Measurements from ENCODE around the gene KIRREL3. TPM values are rescaled to one million over a fixed set of nuclear protein-coding genes. Genes with fewer than 3 reads are reported as not detected.

KIRREL3 gene
- total and polyA plus RNA-seq, 9 donors: 0.25 to 5.3 (median 0.48) TPM

- TF ChIP-seq CTCF (IDR thresholded peaks at IDR 0.05) (no peak), EP300 (IDR thresholded peaks at IDR 0.05) (no peak), POLR2A (IDR thresholded peaks at IDR 0.05) (no peak)
- no peaks in the 10 kb centered on the region for H3K9me3 ChIP-seq
- no peak overlapping the region for H3K4me3 ChIP-seq
- no peaks in the 10 kb centered on the region for H3K36me3 ChIP-seq
- WGBS, 3 donors: 45 to 47% (median 46%) methylated on average over 7 of the region's 7 CpGs
- intact Hi-C loops (cut with DNase I): no loop called here
- H3K27ac ChIP-seq: no peak overlapping the region
- H3K27me3 ChIP-seq: no peaks in the 10 kb centered on the region
- DNase-seq: no peak
- H3K4me1 ChIP-seq (ENCODE audit: insufficient read depth): peaks cover 8% of the 10 kb centered on the region
Measured at GRCh38 chr11:126543691-126544090, 456.9 kb downstream of the KIRREL3 start.

DNA sequence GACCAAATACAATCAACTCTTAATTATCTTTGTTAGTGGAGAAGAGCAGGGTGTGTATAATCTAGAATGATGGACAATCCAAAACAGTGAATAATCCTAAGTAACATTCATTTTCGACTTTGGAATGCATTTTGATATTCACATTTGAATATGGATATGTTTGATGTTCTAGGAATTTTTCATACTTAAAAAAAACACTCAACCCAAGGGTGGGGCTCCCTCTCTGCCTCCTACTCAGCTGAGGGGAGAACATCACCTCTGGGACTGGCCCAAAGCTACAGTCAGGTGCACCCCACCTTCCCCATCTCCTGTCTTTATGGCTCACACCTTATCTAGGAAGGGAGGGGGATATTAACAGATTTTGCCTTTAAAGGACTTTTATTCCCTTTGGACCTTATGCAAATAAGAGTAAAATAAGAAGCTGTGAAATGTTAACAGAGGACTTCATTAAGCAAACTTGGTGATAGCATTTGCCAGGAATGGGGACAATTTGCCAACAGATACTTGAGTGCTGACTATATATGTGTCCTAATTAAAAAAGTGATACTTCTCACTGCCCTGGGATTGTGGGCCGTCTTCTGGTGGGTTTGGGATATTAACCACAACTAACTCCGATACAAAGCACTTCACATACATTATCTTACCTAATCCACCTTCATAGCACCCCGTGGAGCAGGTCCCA lies 458.1 kb downstream of the KIRREL3 start:
- TF ChIP-seq EP300 (IDR thresholded peaks at IDR 0.05) (no peak), POLR2A (IDR thresholded peaks at IDR 0.05) (no peak), CTCF (IDR thresholded peaks at IDR 0.05) (no peak)
- Histone ChIP-seq H3K27me3 (no peaks in the 10 kb centered on the region), H3K4me1 (ENCODE audit: insufficient read depth) (peaks cover 8% of the 10 kb centered on the region), H3K4me3 (no peak overlapping the region), H3K27ac (no peak overlapping the region), H3K9me3 (no peaks in the 10 kb centered on the region), H3K36me3 (no peaks in the 10 kb centered on the region)
- WGBS, 3 donors: 66 to 82% (median 69%) methylated on average over 4 of the region's 4 CpGs
- intact Hi-C loops (cut with DNase I): no loop called here
- no peak for DNase-seq

DNA sequence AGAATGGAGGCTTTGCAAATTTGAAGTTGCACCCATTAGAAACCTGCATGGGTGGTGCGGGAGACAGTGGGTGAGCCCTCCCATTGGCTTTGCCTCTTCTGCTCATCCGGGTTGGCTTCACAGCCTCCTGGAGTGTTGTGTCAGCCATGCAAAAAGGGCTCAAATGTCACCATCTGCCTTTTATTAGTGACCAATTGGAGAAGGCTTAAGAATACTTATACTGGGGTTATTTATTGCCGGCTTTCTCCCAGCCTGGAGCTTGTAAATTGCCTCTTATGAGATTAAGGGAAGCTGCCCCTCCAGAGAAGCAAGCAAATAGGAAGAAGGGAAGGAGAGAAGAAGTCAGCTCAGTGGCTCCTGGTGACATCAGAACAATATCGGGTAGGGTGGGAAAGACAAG lies 462.5 kb downstream of the KIRREL3 start:
- Histone ChIP-seq H3K27me3 (no peaks in the 10 kb centered on the region), H3K27ac (no peak overlapping the region), H3K36me3 (no peaks in the 10 kb centered on the region)

GRCh38 chr11:126537492-126537891 lies 463.1 kb downstream of the KIRREL3 start:
- Histone ChIP-seq H3K4me3 (no peak overlapping the region), H3K4me1 (ENCODE audit: insufficient read depth) (no peaks in the 10 kb centered on the region), H3K27ac (no peak overlapping the region), H3K36me3 (no peaks in the 10 kb centered on the region), H3K9me3 (no peaks in the 10 kb centered on the region), H3K27me3 (no peaks in the 10 kb centered on the region)
- TF ChIP-seq POLR2A (IDR thresholded peaks at IDR 0.05) (no peak), CTCF (IDR thresholded peaks at IDR 0.05) (no peak), EP300 (IDR thresholded peaks at IDR 0.05) (no peak)
- 88 to 90% (median 89%) methylated on average over 4 of the region's 4 CpGs for WGBS, 3 donors
- DNase-seq: no peak
- intact Hi-C loops (cut with DNase I): no loop called here

More for the DNA sequence above, 462.5 kb downstream of the KIRREL3 start:
- intact Hi-C loops (cut with DNase I): no loop called here
- no peak for DNase-seq
- Histone ChIP-seq H3K4me3 (no peak overlapping the region), H3K4me1 (ENCODE audit: insufficient read depth) (no peaks in the 10 kb centered on the region), H3K9me3 (no peaks in the 10 kb centered on the region)
- WGBS, 3 donors: 49 to 57% (median 53%) methylated on average over 4 of the region's 4 CpGs
- no peak for TF ChIP-seq CTCF (IDR thresholded peaks at IDR 0.05)
- TF ChIP-seq EP300 (IDR thresholded peaks at IDR 0.05): no peak
- no peak for TF ChIP-seq POLR2A (IDR thresholded peaks at IDR 0.05)

All from ovary (tissue), 9 donors.